Hypothalamus (tissue), 51 donors: ENCODE data around the gene SGO2.
A peak's percentile ranks its signal among the peaks of the same experiment; 100 is the strongest.
"Not testable (repeated sequence)": the region's sequence is repeated elsewhere in the genome, so short reads cannot be mapped to it uniquely, and the experiment has no call there.

Source experiments
- DNase-seq, 51 donors: peaks; one replicate each; lab custom pipeline; 2025; lab: John Stamatoyannopoulos, UW

The SGO2 gene

GRCh38 chr2:200588076-200588678 lies 62.2 kb downstream of the SGO2 start:
- DNase-seq: no peak

GRCh38 chr2:200590090-200590489 lies 64.1 kb downstream of the SGO2 start:
- DNase-seq: no peak

GRCh38 chr2:200591308-200591707 lies 65.3 kb downstream of the SGO2 start:
- no peak for DNase-seq

- no peak for DNase-seq
Measured at GRCh38 chr2:200592406-200593075, 66.5 kb downstream of the SGO2 start.

- no peak for DNase-seq
Measured at GRCh38 chr2:200593905-200594304, 67.9 kb downstream of the SGO2 start.

GRCh38 chr2:200595913-200596312 lies 69.9 kb downstream of the SGO2 start:
- DNase-seq: no peak

GRCh38 chr2:200596774-200597570 lies 71.0 kb downstream of the SGO2 start:
- no peak for DNase-seq

- no peak for DNase-seq
Measured at GRCh38 chr2:200599206-200599605, 73.2 kb downstream of the SGO2 start.

GRCh38 chr2:200600549-200601225 lies 74.7 kb downstream of the SGO2 start:
- DNase-seq: no peak

- no peak for DNase-seq
Measured at GRCh38 chr2:200602584-200602983, 76.6 kb downstream of the SGO2 start.

GRCh38 chr2:200603972-200604371 lies 78.0 kb downstream of the SGO2 start:
- no peak for DNase-seq

GRCh38 chr2:200604571-200605255 lies 78.7 kb downstream of the SGO2 start:
- DNase-seq: no peak

GRCh38 chr2:200608341-200609027 lies 82.5 kb downstream of the SGO2 start:
- DNase-seq: no peak

- no peak for DNase-seq
Measured at GRCh38 chr2:200609028-200609614, 83.1 kb downstream of the SGO2 start.

- not testable (repeated sequence) for DNase-seq
Measured at GRCh38 chr2:200610217-200610616, 84.2 kb downstream of the SGO2 start.

GRCh38 chr2:200613692-200614091 lies 87.7 kb downstream of the SGO2 start:
- DNase-seq: no peak

- no peak for DNase-seq
Measured at GRCh38 chr2:200614249-200614648, 88.2 kb downstream of the SGO2 start.

- no peak for DNase-seq
Measured at GRCh38 chr2:200615247-200615646, 89.2 kb downstream of the SGO2 start.

- peak in 8 of 51 donors; percentile 0 to 28 (median 4) for DNase-seq
Measured at GRCh38 chr2:200616193-200616592, 90.2 kb downstream of the SGO2 start.

GRCh38 chr2:200616656-200617055 lies 90.6 kb downstream of the SGO2 start:
- DNase-seq: no peak
